Head of caudate nucleus (tissue), 42 donors: ENCODE measurements around the gene ATP1B2.
A peak's percentile ranks its signal among the peaks of the same experiment; 100 is the strongest.

Experiments
- DNase-seq, 42 donors: peaks; one replicate each; pipeline versions ENCODE4 v3.0.0 to v3.0.0-alpha.2; 2020 to 2021; ENCODE audit warnings: mixed read lengths in 7 of 42
- intact Hi-C: fragments of 100-400 bp; cut with DNase I; formaldehyde crosslinking; loops from one replicate; pipeline ENCODE4 v1.15.0; 2022

The ATP1B2 gene

GRCh38 chr17:7703584-7704479 lies 53.1 kb downstream of the ATP1B2 start:
- DNase-seq = peak in 40 of 42 donors; percentile 26 to 91 (median 67)
- intact Hi-C loops = no loop called here

- peak in 38 of 42 donors; percentile 14 to 80 (median 60) for DNase-seq
- intact Hi-C loops = no loop called here
These were observed 54.0 kb downstream of the ATP1B2 start, which contains the start of gene EFNB3 for GRCh38 chr17:7704601-7705268. EFNB3 (plus strand) TSS chr17:7705202; CDS start chr17:7705599, 397 bp downstream.

GRCh38 chr17:7705269-7706255 lies 54.8 kb downstream of the ATP1B2 start:
- intact Hi-C loops = no loop called here
- peak in 21 of 42 donors; percentile 9 to 59 (median 29) for DNase-seq

- intact Hi-C loops = no loop called here
- peak in 2 of 42 donors; percentile 14 to 44 for DNase-seq
These were observed 56.1 kb downstream of the ATP1B2 start for GRCh38 chr17:7706631-7707354.
